SU-DHL-6 (cell line): Measurements from ENCODE around the gene AK6.

ENCODE experiments used
- H2AFZ ChIP-seq: fragments of 200-600 bp; sonication (generic); 2 replicates; pipeline ENCODE4 v1.6.1; 2014; ENCODE audit warnings: low read depth, mild to moderate bottlenecking, moderate library complexity, mixed read lengths, antibody characterized with exemption, low read length; ENCODE audit not compliant: severe bottlenecking
- H3F3A ChIP-seq: fragments of 200-600 bp; shearing (Covaris generic); 2 replicates; pipeline ENCODE4 v1.6.0; 2016; ENCODE audit warnings: antibody characterized with exemption, mild to moderate bottlenecking; ENCODE audit not compliant: insufficient read depth
- H3K27ac ChIP-seq: fragments of 200-600 bp; sonication (generic); 2 replicates; pipeline ENCODE4 v1.5.1; 2016; ENCODE audit warnings: low read depth, mild to moderate bottlenecking, low read length, moderate library complexity, mixed read lengths
- H3K27me3 ChIP-seq: fragments of 200-600 bp; sonication (generic), shearing (Covaris generic); 2 replicates; pipeline ENCODE4 v1.6.0; 2014; ENCODE audit warnings: mild to moderate bottlenecking, low read length
- H3K36me3 ChIP-seq: fragments of 200-600 bp; sonication (generic); 2 replicates; pipeline ENCODE4 v1.6.1; 2014; ENCODE audit warnings: mild to moderate bottlenecking, low read length, mixed read lengths
- H3K4me2 ChIP-seq: fragments of 300-600, 200-600 bp; shearing (Covaris generic), sonication (generic); 2 replicates; pipeline ENCODE4 v1.6.0; 2014; ENCODE audit warnings: low read length, low read depth, mild to moderate bottlenecking; ENCODE audit not compliant: poor library complexity, severe bottlenecking
- H3K4me3 ChIP-seq: fragments of 200-600 bp; sonication (generic); 2 replicates; pipeline ENCODE4 v1.5.1; 2014; ENCODE audit warnings: antibody characterized with exemption, low read length, mild to moderate bottlenecking, mixed read lengths; ENCODE audit not compliant: insufficient read depth, poor library complexity, severe bottlenecking
- H3K79me2 ChIP-seq: fragments of 200-600 bp; sonication (generic); 2 replicates; pipeline ENCODE4 v1.6.1; 2014; ENCODE audit warnings: mild to moderate bottlenecking, low read length, moderate library complexity; ENCODE audit not compliant: insufficient read depth
- H3K9ac ChIP-seq: fragments of 200-600 bp; sonication (generic); 2 replicates; pipeline ENCODE4 v1.7.0; 2014; ENCODE audit warnings: mild to moderate bottlenecking, low read length
- H3K9me2 ChIP-seq: fragments of 200-600 bp; sonication (generic); replicated peaks from 2 replicates; pipeline ENCODE4 v1.6.1; 2014; ENCODE audit warnings: low read length; ENCODE audit not compliant: insufficient read depth
- H3K9me3 ChIP-seq: fragments of 200-600 bp; sonication (generic); 2 replicates; pipeline ENCODE4 v1.6.1; 2014; ENCODE audit warnings: low read length, mixed read lengths; ENCODE audit not compliant: insufficient read depth
- H4K20me1 ChIP-seq: fragments of 200-600 bp; sonication (generic); 2 replicates; pipeline ENCODE4 v1.6.1; 2014; ENCODE audit warnings: low read depth, mild to moderate bottlenecking, antibody characterized with exemption, low read length, moderate library complexity, mixed read lengths
- CTCF ChIP-seq: fragments of 200-600 bp; sonication (generic); IDR thresholded peaks from one replicate; pipeline ENCODE4 v1.5.1; 2017; ENCODE audit warnings: antibody characterized with exemption, mild to moderate bottlenecking, low read length, moderate library complexity; ENCODE audit not compliant: insufficient read depth, poor library complexity, severe bottlenecking
- EZH2phosphoT487 ChIP-seq: fragments of 200-600 bp; sonication (generic), shearing (Covaris generic); conservative IDR thresholded peaks from 2 replicates; pipeline ENCODE4 v1.6.1; 2018; ENCODE audit warnings: mild to moderate bottlenecking, antibody characterized with exemption, low read length, moderate library complexity, mixed read lengths

The AK6 gene

GRCh38 chr5:69317391-69317790, 51.9 kb downstream of the AK6 start:
- no peaks in the 10 kb centered on the region for H3F3A ChIP-seq
- no peaks in the 10 kb centered on the region for H3K9me3 ChIP-seq
- no peaks in the 10 kb centered on the region for H3K79me2 ChIP-seq
- H3K9me2 ChIP-seq = no peaks in the 10 kb centered on the region
- no peak overlapping the region for H2AFZ ChIP-seq
- no peaks in the 10 kb centered on the region for H3K36me3 ChIP-seq
- H3K27me3 ChIP-seq = no peaks in the 10 kb centered on the region
- H3K4me2 ChIP-seq = no peak overlapping the region
- TF ChIP-seq CTCF = no peak
- no peak for TF ChIP-seq EZH2phosphoT487
- H4K20me1 ChIP-seq = no peaks in the 10 kb centered on the region
- H3K27ac ChIP-seq = no peak overlapping the region
- no peak overlapping the region for H3K4me3 ChIP-seq
- no peak overlapping the region for H3K9ac ChIP-seq

GRCh38 chr5:69315972-69316371, 53.3 kb downstream of the AK6 start:
- no peaks in the 10 kb centered on the region for H3K9me3 ChIP-seq
- no peaks in the 10 kb centered on the region for H3F3A ChIP-seq
- no peaks in the 10 kb centered on the region for H3K79me2 ChIP-seq
- no peaks in the 10 kb centered on the region for H3K36me3 ChIP-seq
- H3K27ac ChIP-seq = no peak overlapping the region
- no peak overlapping the region for H3K9ac ChIP-seq
- H2AFZ ChIP-seq = no peak overlapping the region
- no peaks in the 10 kb centered on the region for H4K20me1 ChIP-seq
- TF ChIP-seq CTCF (no peak), EZH2phosphoT487 (no peak)
- H3K4me3 ChIP-seq = no peak overlapping the region
- no peak overlapping the region for H3K4me2 ChIP-seq
- no peaks in the 10 kb centered on the region for H3K9me2 ChIP-seq
- no peaks in the 10 kb centered on the region for H3K27me3 ChIP-seq

- H2AFZ ChIP-seq = no peak overlapping the region
- no peak for TF ChIP-seq CTCF
- no peak for TF ChIP-seq EZH2phosphoT487
- H4K20me1 ChIP-seq = no peaks in the 10 kb centered on the region
- no peaks in the 10 kb centered on the region for H3F3A ChIP-seq
- no peaks in the 10 kb centered on the region for H3K79me2 ChIP-seq
- no peak overlapping the region for H3K9ac ChIP-seq
- no peak overlapping the region for H3K4me2 ChIP-seq
- H3K36me3 ChIP-seq = no peaks in the 10 kb centered on the region
- no peaks in the 10 kb centered on the region for H3K9me3 ChIP-seq
- H3K27me3 ChIP-seq = no peaks in the 10 kb centered on the region
- no peak overlapping the region for H3K27ac ChIP-seq
- H3K4me3 ChIP-seq = no peak overlapping the region
- H3K9me2 ChIP-seq = no peaks in the 10 kb centered on the region
These were observed 55.9 kb downstream of the AK6 start for GRCh38 chr5:69313428-69313827.

- Histone ChIP-seq H3K27ac (no peak overlapping the region), H2AFZ (peak overlapping the region; percentile 63), H3K4me2 (no peak overlapping the region), H4K20me1 (no peaks in the 10 kb centered on the region), H3K9me2 (no peaks in the 10 kb centered on the region), H3K36me3 (no peaks in the 10 kb centered on the region), H3K79me2 (no peaks in the 10 kb centered on the region), H3K4me3 (no peak overlapping the region), H3F3A (no peaks in the 10 kb centered on the region), H3K27me3 (no peaks in the 10 kb centered on the region), H3K9me3 (no peaks in the 10 kb centered on the region), H3K9ac (no peak overlapping the region)
- TF ChIP-seq EZH2phosphoT487 = no peak
- TF ChIP-seq CTCF = no peak
These were observed 56.7 kb downstream of the AK6 start for GRCh38 chr5:69312459-69313160.
